H9 (cell line): ENCODE results near the gene TMEM107. TPM values are rescaled to one million over a fixed set of nuclear protein-coding genes. Genes with fewer than 3 reads are reported as not detected.
"Not testable (repeated sequence)": the region's sequence is repeated elsewhere in the genome, so short reads cannot be mapped to it uniquely, and the experiment has no call there.

Source experiments
- DNase-seq: peaks from one replicate; pipeline ENCODE4 v3.0.0-alpha.2; 2017
- H2AFZ ChIP-seq: one replicate; pipeline ENCODE4 v1.6.1; 2013; ENCODE audit warnings: mild to moderate bottlenecking, low read length, control low read depth, moderate library complexity
- H2AK5ac ChIP-seq: 2 replicates; pipeline ENCODE4 v1.6.1; 2013; ENCODE audit warnings: low read length, control low read depth, mixed read lengths; ENCODE audit not compliant: insufficient read length
- H2BK120ac ChIP-seq: one replicate; pipeline ENCODE4 v1.6.1; 2013; ENCODE audit warnings: low read depth, mild to moderate bottlenecking, low read length, control low read depth, inconsistent platforms; ENCODE audit not compliant: poor library complexity, severe bottlenecking
- H2BK12ac ChIP-seq: 2 replicates; pipeline ENCODE4 v1.6.1; 2013; ENCODE audit warnings: low read length, control low read depth, mixed read lengths, low read depth; ENCODE audit not compliant: insufficient read length
- H2BK15ac ChIP-seq: 2 replicates; pipeline ENCODE4 v1.6.1; 2013; ENCODE audit warnings: low read depth, low read length, control low read depth
- H2BK20ac ChIP-seq: one replicate; pipeline ENCODE4 v1.6.1; 2013; ENCODE audit warnings: low read depth, mild to moderate bottlenecking, low read length, control low read depth, inconsistent platforms; ENCODE audit not compliant: poor library complexity, severe bottlenecking
- H2BK5ac ChIP-seq: 2 replicates; pipeline ENCODE4 v1.6.1; 2013; ENCODE audit warnings: low read length, control low read depth, mixed read lengths; ENCODE audit not compliant: insufficient read length
- H3K14ac ChIP-seq: 2 replicates; pipeline ENCODE4 v1.6.1; 2013; ENCODE audit warnings: low read length, control low read depth; ENCODE audit not compliant: insufficient read depth
- H3K18ac ChIP-seq: 2 replicates; pipeline ENCODE4 v1.6.1; 2013; ENCODE audit warnings: low read depth, mild to moderate bottlenecking, mixed read lengths, low read length, control low read depth; ENCODE audit not compliant: insufficient read length
- H3K23ac ChIP-seq: 2 replicates; pipeline ENCODE4 v1.6.1; 2013; ENCODE audit warnings: low read length, control low read depth, mixed read lengths, low read depth; ENCODE audit not compliant: insufficient read length
- H3K23me2 ChIP-seq: 2 replicates; pipeline ENCODE4 v1.6.1; 2013; ENCODE audit warnings: low read depth, mild to moderate bottlenecking, mixed read lengths, low read length, control low read depth; ENCODE audit not compliant: insufficient read length, poor library complexity, severe bottlenecking
- H3K27ac ChIP-seq: 2 replicates; pipeline ENCODE4 v1.5.1; 2013; ENCODE audit warnings: low read length, control low read depth, mixed read lengths, low read depth; ENCODE audit not compliant: insufficient read length
- H3K27me3 ChIP-seq: 2 replicates; pipeline ENCODE4 v1.6.1; 2013; ENCODE audit warnings: low read length, control low read depth, inconsistent platforms; ENCODE audit not compliant: insufficient read depth
- H3K4ac ChIP-seq: 2 replicates; pipeline ENCODE4 v1.6.1; 2013; ENCODE audit warnings: low read depth, mild to moderate bottlenecking, control low read depth, inconsistent platforms, low read length, moderate library complexity
- H3K4me1 ChIP-seq: 2 replicates; pipeline ENCODE4 v1.6.1; 2013; ENCODE audit warnings: low read length, control low read depth, inconsistent platforms; ENCODE audit not compliant: insufficient read depth
- H3K4me2 ChIP-seq: 2 replicates; pipeline ENCODE4 v1.6.1; 2013; ENCODE audit warnings: low read length, control low read depth, mixed read lengths; ENCODE audit not compliant: insufficient read length, insufficient read depth
- H3K56ac ChIP-seq: 2 replicates; pipeline ENCODE4 v1.6.1; 2013; ENCODE audit warnings: low read depth, mild to moderate bottlenecking, mixed read lengths, low read length, control low read depth; ENCODE audit not compliant: insufficient read length
- H3K79me1 ChIP-seq: 2 replicates; pipeline ENCODE4 v1.6.1; 2013; ENCODE audit warnings: low read depth, mild to moderate bottlenecking, moderate library complexity, low read length, control low read depth, inconsistent platforms; ENCODE audit not compliant: insufficient read depth, poor library complexity, severe bottlenecking
- H3K79me2 ChIP-seq: 2 replicates; pipeline ENCODE4 v1.6.1; 2013; ENCODE audit warnings: low read length, control low read depth, inconsistent platforms; ENCODE audit not compliant: insufficient read depth
- H3K9ac ChIP-seq: 2 replicates; pipeline ENCODE4 v1.6.1; 2013; ENCODE audit warnings: low read length, control low read depth, mixed read lengths; ENCODE audit not compliant: insufficient read length; ENCODE audit errors: extremely low read depth
- H3K9me3 ChIP-seq: one replicate; pipeline ENCODE4 v1.6.1; 2013; ENCODE audit warnings: low read depth, low read length, inconsistent platforms; ENCODE audit not compliant: control insufficient read depth
- H3T11ph ChIP-seq: one replicate; pipeline ENCODE4 v1.6.1; 2013; ENCODE audit warnings: mild to moderate bottlenecking, low read length, control low read depth, inconsistent platforms
- H4K20me1 ChIP-seq: one replicate; pipeline ENCODE4 v1.6.1; 2013; ENCODE audit not compliant: control insufficient read depth, insufficient read length, insufficient read depth
- H4K5ac ChIP-seq: 2 replicates; pipeline ENCODE4 v1.6.1; 2013; ENCODE audit warnings: low read depth, mild to moderate bottlenecking, mixed read lengths, low read length, control low read depth; ENCODE audit not compliant: insufficient read length
- H4K8ac ChIP-seq: replicated peaks from 2 replicates; pipeline ENCODE4 v1.6.1; 2013; ENCODE audit warnings: low read length, control low read depth, mixed read lengths, low read depth; ENCODE audit not compliant: insufficient read length
- H4K91ac ChIP-seq: 2 replicates; pipeline ENCODE4 v1.6.1; 2013; ENCODE audit warnings: low read depth, mild to moderate bottlenecking, moderate library complexity, mixed read lengths, low read length, control low read depth; ENCODE audit not compliant: insufficient read length
- H3K27ac Mint-ChIP-seq, 3 experiments: 2 replicates in 2 of 3; 3 replicates in 1 of 3; pipeline ENCODE4 v1.8.0; 2020 to 2021; ENCODE audit warnings: mixed read lengths in 3 of 3, mild to moderate bottlenecking in 1 of 3, moderate library complexity in 1 of 3
- H3K27me3 Mint-ChIP-seq: 2 replicates; pipeline ENCODE4 v1.8.0; 2021; ENCODE audit warnings: low read depth, mild to moderate bottlenecking, moderate library complexity, mixed read lengths
- H3K36me3 Mint-ChIP-seq, 3 experiments: 2 replicates in 2 of 3; 3 replicates in 1 of 3; pipeline ENCODE4 v1.8.0; 2020 to 2021; ENCODE audit warnings: low read depth in 3 of 3, mixed read lengths in 3 of 3; ENCODE audit not compliant: insufficient read depth in 1 of 3
- H3K4me1 Mint-ChIP-seq, 2 experiments: 2 replicates each; pipeline ENCODE4 v1.8.0; 2020; ENCODE audit warnings: mixed read lengths in 2 of 2
- H3K4me3 Mint-ChIP-seq, 2 experiments: 2 replicates in 1 of 2; 3 replicates in 1 of 2; pipeline ENCODE4 v1.8.0; 2020 to 2021; ENCODE audit warnings: mild to moderate bottlenecking in 2 of 2, mixed read lengths in 2 of 2, moderate library complexity in 1 of 2
- H3K9me3 Mint-ChIP-seq, 2 experiments: 2 replicates in 1 of 2; 3 replicates in 1 of 2; pipeline ENCODE4 v1.8.0; 2020; ENCODE audit warnings: mild to moderate bottlenecking in 2 of 2, mixed read lengths in 2 of 2, moderate library complexity in 1 of 2
- CTCF ChIP-seq: fragments of 200-600 bp; sonication (generic); conservative IDR thresholded peaks from 3 replicates; pipeline ENCODE4 v1.8.0; 2021; ENCODE audit warnings: antibody characterized with exemption, mild to moderate bottlenecking
- WGBS: extraction: QIAGEN DNeasy Blood & Tissue Kit; methylation state at CpG from one replicate; pipeline ENCODE4 v1.1.7; 2013; ENCODE audit warnings: missing lambda C conversion rate, low lambda C conversion rate, mixed read lengths; ENCODE audit not compliant: insufficient read length; ENCODE audit errors: extremely low coverage; 5-methylcytosine and 5-hydroxymethylcytosine counted together
- total RNA-seq: library from RNA; stranded (reverse); gene quantifications from 2 replicates; pipeline ENCODE4 v1.2.1, GENCODE V29; 2021

Gene TMEM107
- total RNA-seq, 1 experiment from 2014 or later: 12.7 TPM

DNA sequence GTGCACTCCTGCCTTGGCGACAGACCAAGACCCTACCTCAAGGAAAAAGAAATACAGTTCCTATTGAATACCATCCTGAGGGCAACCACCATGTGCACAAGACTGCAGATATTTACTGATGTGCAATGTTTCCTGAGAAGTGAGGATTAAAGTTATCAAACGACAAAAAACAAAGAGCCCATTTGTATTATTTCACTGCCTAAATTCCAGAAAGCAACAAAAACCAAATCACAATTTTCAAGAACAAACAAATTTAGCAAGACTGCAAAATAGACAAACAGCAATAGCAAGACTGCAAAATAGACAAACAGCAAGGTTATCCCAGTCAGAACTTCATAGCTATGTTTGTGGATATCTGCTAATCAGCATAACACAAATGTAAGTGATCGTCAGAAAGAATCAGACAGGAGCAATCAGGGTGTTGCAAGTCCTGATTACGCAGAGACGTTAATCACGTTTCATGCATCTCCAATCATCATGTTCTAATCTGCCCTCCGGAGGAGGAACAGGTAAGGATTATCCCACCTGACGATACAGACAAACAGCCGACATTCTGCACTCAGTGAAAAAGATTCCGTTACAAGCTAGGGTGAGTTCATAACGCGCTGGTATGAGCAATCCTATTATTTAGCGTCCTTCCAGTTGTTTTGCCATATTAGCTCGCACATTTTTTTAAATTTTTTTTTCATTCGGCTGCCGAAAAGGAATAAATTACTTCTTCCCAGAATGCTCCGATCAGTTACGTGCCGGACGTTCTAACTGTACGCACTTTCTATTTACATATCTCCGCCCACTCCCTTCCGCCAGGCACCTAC is 2.9 kb downstream of the TMEM107 start:
- Mint-ChIP-seq H3K27me3 (no peaks in the 10 kb centered on the region), H3K4me1 (peaks cover 26 to 28% of the 10 kb centered on the region in 2 experiments), H3K9me3 (no peaks in the 10 kb centered on the region; a peak in 1 of 5 replicates), H3K36me3 (no peaks in the 10 kb centered on the region), H3K27ac (peak overlapping the region; percentile 100), H3K4me3 (peak overlapping the region; percentile 74 to 90)
- Histone ChIP-seq H3K79me1 (no peaks in the 10 kb centered on the region), H3K56ac (peak overlapping the region; percentile 22), H3T11ph (no peak overlapping the region), H3K14ac (peak overlapping the region; percentile 80; the same call in 1 of the 2 replicates), H3K27ac (peak overlapping the region; percentile 49), H3K23ac (no peak overlapping the region), H3K4me1 (peaks cover 5% of the 10 kb centered on the region; the same call in 1 of the 2 replicates), H3K4ac (no peak overlapping the region; the same call in 1 of the 2 replicates), H3K27me3 (no peaks in the 10 kb centered on the region), H4K20me1 (no peaks in the 10 kb centered on the region), H2AK5ac (no peak overlapping the region), H3K4me2 (peak overlapping the region; percentile 67), H2BK12ac (no peak overlapping the region), H3K9ac (peak overlapping the region; percentile 79), H2BK5ac (peak overlapping the region; percentile 73), H4K5ac (no peak overlapping the region), H3K79me2 (no peaks in the 10 kb centered on the region), H2BK120ac (no peak overlapping the region), H4K91ac (no peak overlapping the region), H3K18ac (peak overlapping the region; percentile 77), H2BK15ac (no peak overlapping the region), H3K23me2 (peaks cover 10% of the 10 kb centered on the region), H3K9me3 (no peaks in the 10 kb centered on the region), H4K8ac (no peak overlapping the region), H2BK20ac (no peak overlapping the region), H2AFZ (no peak overlapping the region)
- no peak for TF ChIP-seq CTCF
- WGBS: no CpG with 5 or more reads among the region's 23 CpGs
- DNase-seq: peak; percentile 94

GRCh38 chr17:8170186-8170585 is 6.0 kb downstream of the TMEM107 start:
- H3K9me3 ChIP-seq, H4K20me1 ChIP-seq, H3K79me2 ChIP-seq, H2BK20ac ChIP-seq, H3K18ac ChIP-seq, H4K5ac ChIP-seq, DNase-seq, H4K91ac ChIP-seq, H4K8ac ChIP-seq, H2AFZ ChIP-seq, H2BK120ac ChIP-seq, H2AK5ac ChIP-seq, H2BK12ac ChIP-seq, H3K79me1 ChIP-seq, H3K9me3 Mint-ChIP-seq, H3K27ac Mint-ChIP-seq, H3K23ac ChIP-seq, H2BK5ac ChIP-seq, H3K27ac ChIP-seq, H3K23me2 ChIP-seq, H3T11ph ChIP-seq, H2BK15ac ChIP-seq, H3K4me2 ChIP-seq, H3K27me3 Mint-ChIP-seq, H3K36me3 Mint-ChIP-seq, H3K4me3 Mint-ChIP-seq, H3K9ac ChIP-seq, H3K4me1 ChIP-seq, H3K56ac ChIP-seq, H3K27me3 ChIP-seq, H3K14ac ChIP-seq, H3K4ac ChIP-seq: not testable (repeated sequence)
- no CpG with 5 or more reads among the region's 19 CpGs for WGBS
- H3K4me1 Mint-ChIP-seq: peaks cover 12 to 16% of the 10 kb centered on the region in 2 experiments
